ENCODE results near the gene KMT2E. TPM values are rescaled to one million over a fixed set of nuclear protein-coding genes. Genes with fewer than 3 reads are reported as not detected.
A peak's percentile ranks its signal among the peaks of the same experiment; 100 is the strongest.

KMT2E gene
- total RNA-seq, 2 experiments from 2014 or later: 110 to 127 TPM

DNA sequence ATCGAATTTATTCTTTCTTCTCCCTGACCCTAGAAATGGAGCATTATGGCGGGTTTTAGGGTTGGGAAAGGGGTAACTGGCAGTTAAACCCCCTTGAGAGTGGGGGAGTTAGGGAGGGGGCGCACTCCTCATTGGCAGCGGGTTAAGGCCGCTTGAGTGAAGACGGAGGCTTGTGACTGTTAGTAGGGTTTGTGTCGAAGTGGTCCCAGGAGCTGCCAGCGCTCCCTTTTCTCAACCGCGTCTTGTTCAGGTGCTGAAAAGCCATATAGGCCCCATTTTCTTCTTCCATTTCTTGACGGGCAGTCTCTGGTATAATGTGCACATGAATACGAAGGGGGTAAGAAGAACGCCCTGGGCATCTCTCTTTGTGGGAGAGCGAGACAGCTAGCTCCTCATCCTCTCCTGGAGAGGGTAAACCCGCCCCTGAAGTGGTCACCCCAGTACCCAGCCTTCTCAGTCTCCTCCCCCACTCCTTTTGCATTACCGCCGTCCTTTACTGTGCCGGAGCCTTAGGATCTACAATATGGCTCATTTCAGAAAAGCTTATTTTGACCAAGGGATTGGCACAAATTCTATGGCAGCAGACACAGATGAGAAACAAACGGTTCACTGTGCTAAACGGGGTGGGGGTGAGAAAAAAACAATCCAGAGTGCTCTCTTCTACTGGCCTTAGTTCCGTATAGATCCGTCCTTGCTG lies 836 bp downstream of the KMT2E start:
- peak overlapping the region; percentile 100 for H3K4me3 Mint-ChIP-seq

DNA sequence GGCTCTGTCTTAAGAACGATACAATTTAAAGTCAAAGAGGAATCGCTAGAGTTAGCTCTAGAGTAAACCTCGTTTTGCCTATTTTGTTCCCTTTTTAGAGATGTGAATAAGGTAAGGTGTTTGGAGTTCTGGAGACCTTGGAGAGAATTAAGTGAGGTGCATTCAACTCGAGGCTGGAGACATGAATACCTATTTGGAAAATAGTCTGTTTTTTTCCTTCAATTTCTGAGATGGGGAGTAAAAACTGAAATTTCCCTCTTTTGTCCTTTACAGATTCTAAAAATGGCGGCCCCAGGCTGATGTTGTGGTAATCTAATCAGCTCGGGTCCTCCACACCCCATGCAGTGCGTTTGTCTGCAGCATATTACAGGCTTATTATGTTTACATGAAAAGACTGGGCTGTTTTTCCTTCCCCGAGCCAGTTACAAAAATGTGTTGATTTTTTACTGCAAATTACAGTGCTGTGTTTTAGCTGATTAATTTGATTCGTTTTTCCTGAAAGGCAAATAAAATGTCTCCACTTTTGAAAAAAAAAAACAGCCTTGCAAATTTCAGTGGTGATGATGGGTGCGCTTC lies 1.5 kb downstream of the KMT2E start:
- peak; percentile 59 for DNase-seq
- CTCF ChIA-PET: interaction anchor here (1.3 to 5.7 kb wide), 6 partner anchors 9 to 516 kb away, joined by 4 to 58 read pairs (median 6); partner anchors contain the start of gene RINT1
- Mint-ChIP-seq H3K27me3 (peaks cover 5% of the 10 kb centered on the region), H3K4me1 (peaks cover 26% of the 10 kb centered on the region), H3K9me3 (ENCODE audit: low read depth) (no peaks in the 10 kb centered on the region), H3K4me3 (peak overlapping the region; percentile 100), H3K27ac (peak overlapping the region; percentile 100), H3K36me3 (peaks cover 62% of the 10 kb centered on the region)
- ATAC-seq: no peak

More for the DNA sequence above, 836 bp downstream of the KMT2E start:
- Mint-ChIP-seq H3K4me1 (peaks cover 27% of the 10 kb centered on the region), H3K9me3 (ENCODE audit: low read depth) (no peaks in the 10 kb centered on the region), H3K36me3 (peaks cover 64% of the 10 kb centered on the region), H3K27ac (peak overlapping the region; percentile 100), H3K27me3 (peaks cover 5% of the 10 kb centered on the region)
- peak; percentile 8 for ATAC-seq
- DNase-seq: peak; percentile 84
- CTCF ChIA-PET: interaction anchor here (0.6 to 5.7 kb wide), 8 partner anchors 8 to 517 kb away, joined by 3 to 58 read pairs (median 4); partner anchors contain the start of gene RINT1

DNA sequence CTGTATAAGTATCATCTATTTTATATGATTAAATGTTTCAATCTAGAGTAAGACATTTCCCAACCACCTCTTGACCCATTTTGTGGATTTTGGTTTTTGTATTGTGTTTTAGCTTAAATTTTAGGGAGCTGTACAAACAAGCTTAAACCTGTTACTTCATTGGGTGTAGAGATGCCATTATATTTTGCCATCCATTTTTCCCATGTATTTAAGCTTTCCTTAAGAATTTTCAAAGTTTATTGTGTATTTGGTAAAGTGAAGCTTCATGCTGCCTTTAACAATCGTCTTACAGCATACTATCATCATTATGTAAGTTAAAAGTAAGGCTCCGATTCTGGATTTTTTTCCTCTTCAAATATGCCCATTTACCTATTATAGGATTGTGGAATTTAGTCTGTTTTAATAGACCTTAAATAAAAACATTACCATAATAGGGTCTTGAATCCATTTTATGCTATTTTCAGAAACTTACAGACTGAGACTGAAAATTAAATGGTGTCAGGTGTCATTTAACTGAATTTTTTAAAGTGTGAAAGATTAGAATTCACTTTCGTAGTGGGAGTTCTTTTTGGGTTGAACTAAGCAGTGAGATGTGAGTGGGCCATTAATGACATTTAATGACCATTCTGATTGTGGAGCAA lies 2.2 kb downstream of the KMT2E start:
- peak overlapping the region; percentile 100 for H3K4me3 Mint-ChIP-seq

DNA sequence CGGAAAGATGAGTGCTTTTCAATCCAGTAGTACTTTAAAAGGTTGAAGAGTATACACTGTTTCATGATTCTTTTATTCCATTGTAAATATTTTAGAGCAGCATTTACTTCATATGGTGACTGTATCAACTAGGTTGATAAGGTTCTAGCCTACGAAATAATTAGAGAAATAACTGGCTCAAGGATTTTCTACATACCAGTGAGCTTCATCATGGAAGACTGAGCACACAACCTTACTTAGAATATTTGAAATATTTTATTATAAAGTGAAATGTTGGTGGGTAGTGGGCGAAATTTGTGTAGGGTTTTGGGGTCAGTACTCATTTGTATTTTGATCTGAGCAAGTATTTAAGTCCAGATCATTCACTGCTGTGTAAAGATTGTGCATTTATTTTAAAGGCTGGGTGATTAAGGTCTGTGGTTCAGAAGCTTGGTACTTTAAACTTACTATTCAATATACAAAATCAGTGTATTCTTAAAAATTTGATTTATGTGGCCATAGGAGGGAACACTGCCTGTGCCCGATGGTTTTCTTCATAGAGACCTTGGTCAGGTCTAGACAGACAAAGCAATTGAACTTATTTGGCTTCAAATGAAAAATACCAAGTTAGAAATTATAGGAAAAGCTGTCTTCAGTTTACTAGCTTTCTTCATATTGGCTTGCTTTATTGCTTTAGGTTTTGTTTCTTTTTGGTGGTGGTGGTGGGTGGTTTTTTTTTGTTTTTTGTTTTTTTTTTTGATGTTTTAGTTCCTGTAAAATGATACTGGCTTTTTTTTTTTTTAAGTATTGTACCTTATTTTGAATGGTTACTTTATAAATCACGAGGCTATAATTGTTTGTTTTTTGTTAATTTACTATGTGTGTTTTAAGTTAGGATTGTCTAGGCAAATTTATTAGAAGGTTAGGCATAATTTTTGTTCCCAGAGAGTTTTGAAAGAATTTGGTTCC lies 3.0 kb downstream of the KMT2E start:
- Mint-ChIP-seq H3K27me3 (peaks cover 5% of the 10 kb centered on the region), H3K27ac (peak overlapping the region; percentile 100), H3K4me1 (peaks cover 38% of the 10 kb centered on the region), H3K9me3 (ENCODE audit: low read depth) (no peaks in the 10 kb centered on the region), H3K36me3 (peaks cover 58% of the 10 kb centered on the region), H3K4me3 (peak overlapping the region; percentile 100)
- DNase-seq: no peak
- CTCF ChIA-PET: interaction anchor here (0.8 to 5.7 kb wide), 6 partner anchors 13 to 93 kb away, joined by 3 to 58 read pairs (median 4); no protein-coding TSS in a partner anchor
- no peak for ATAC-seq

More for the DNA sequence above, 2.2 kb downstream of the KMT2E start:
- no peak for DNase-seq
- Mint-ChIP-seq H3K27ac (peak overlapping the region; percentile 100), H3K27me3 (peaks cover 5% of the 10 kb centered on the region), H3K36me3 (peaks cover 59% of the 10 kb centered on the region), H3K4me1 (peaks cover 31% of the 10 kb centered on the region), H3K9me3 (ENCODE audit: low read depth) (no peaks in the 10 kb centered on the region)
- ATAC-seq: no peak
- CTCF ChIA-PET: interaction anchor here (0.8 to 5.7 kb wide), 7 partner anchors 9 to 515 kb away, joined by 3 to 58 read pairs (median 4); partner anchors contain the start of gene RINT1

DNA sequence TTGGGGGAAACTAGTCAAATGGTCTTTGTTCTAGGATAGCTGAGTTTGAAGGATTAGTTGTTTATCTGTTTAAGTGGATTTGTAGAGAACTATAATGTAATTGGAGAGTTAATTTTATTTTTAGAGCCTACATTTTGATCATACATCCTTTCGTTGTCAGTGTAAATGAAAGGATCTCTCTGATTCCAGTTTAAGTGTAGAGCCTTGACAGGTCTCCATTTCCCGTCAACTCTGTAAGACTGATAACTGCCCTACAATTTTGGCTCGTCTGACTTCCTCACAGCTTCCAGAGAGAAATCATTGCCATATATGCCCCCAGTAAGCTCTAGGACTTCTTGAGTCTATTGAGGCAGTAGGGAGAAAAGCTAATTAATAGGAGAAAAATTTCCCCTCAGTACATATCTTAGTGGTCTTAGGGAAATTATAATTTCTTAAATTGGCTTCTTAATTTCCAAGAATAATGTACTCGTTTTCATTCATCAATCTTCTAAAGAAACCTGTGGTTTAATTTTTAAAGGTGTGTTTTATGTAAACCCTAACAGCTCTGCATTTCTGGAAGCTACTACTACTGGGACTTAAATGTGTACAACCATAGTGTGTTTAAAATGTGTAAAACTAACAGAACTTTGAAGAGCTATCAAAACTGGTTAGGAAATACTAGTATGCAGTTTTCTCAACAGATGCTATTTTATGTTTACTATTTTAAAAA lies 3.8 kb downstream of the KMT2E start:
- no peak for ATAC-seq
- Mint-ChIP-seq H3K4me3 (peak overlapping the region; percentile 100), H3K4me1 (peaks cover 43% of the 10 kb centered on the region), H3K27ac (peak overlapping the region; percentile 100), H3K27me3 (peaks cover 5% of the 10 kb centered on the region), H3K36me3 (peaks cover 59% of the 10 kb centered on the region), H3K9me3 (ENCODE audit: low read depth) (no peaks in the 10 kb centered on the region)
- DNase-seq: no peak
- CTCF ChIA-PET: interaction anchor here (0.9 to 5.7 kb wide), 7 partner anchors 8 to 92 kb away, joined by 3 to 58 read pairs (median 4); no protein-coding TSS in a partner anchor

DNA sequence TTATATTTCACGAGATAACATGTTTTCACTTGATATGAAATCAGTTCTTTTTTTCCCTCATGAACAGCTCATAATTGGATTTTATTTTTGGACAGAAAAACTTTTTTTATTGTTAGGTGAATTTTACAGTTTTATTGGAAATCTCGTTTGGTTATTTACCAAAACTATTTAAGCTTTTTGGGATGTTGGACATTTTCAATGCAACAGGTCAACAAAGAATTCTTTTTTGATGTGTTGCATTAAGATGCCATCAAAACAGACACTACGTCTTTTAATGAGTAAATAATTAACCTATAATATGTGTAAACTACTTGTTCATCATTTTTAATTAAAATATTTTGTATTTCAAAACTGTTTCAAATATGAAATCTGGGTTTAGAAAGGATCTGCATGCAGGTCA lies 5.3 kb downstream of the KMT2E start:
- no peaks in the 10 kb centered on the region for H3K27me3 Mint-ChIP-seq
- H3K4me1 Mint-ChIP-seq: peaks cover 49% of the 10 kb centered on the region
- no peak for ATAC-seq
- peak overlapping the region; percentile 51 for H3K4me3 Mint-ChIP-seq
- peaks cover 53% of the 10 kb centered on the region for H3K36me3 Mint-ChIP-seq
- DNase-seq: no peak
- CTCF ChIA-PET: interaction anchor here (1.0 to 1.3 kb wide), 2 partner anchors 14 kb away, joined by 3 read pairs; no protein-coding TSS in a partner anchor
- no peaks in the 10 kb centered on the region for H3K9me3 Mint-ChIP-seq (ENCODE audit: low read depth)
- H3K27ac Mint-ChIP-seq: no peak overlapping the region

DNA sequence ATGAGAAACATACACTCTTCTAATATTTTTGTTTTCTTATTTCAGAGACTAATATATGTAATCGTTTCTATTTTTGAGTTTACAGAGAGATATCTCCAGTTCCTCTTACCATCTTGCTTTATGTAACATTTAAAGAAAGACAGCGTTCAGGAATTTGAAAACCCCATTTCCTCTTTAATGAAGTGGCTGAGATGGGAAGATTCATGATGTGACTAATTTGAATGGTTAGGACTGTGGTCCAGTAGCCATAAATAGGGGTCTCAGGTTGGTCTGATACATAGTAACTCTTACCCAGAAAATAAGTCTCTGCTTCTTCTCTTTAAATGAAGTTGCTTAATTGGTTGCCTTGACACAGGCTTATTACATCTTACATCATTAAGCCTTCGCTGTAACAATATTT lies 6.9 kb downstream of the KMT2E start:
- ATAC-seq: no peak
- CTCF ChIA-PET: interaction anchor here (1.0 to 1.3 kb wide), 3 partner anchors 15 to 37 kb away, joined by 3 read pairs; no protein-coding TSS in a partner anchor
- no peak overlapping the region for H3K4me3 Mint-ChIP-seq
- H3K9me3 Mint-ChIP-seq (ENCODE audit: low read depth): no peaks in the 10 kb centered on the region
- peaks cover 63% of the 10 kb centered on the region for H3K4me1 Mint-ChIP-seq
- DNase-seq: no peak
- H3K36me3 Mint-ChIP-seq: peaks cover 39% of the 10 kb centered on the region
- no peak overlapping the region for H3K27ac Mint-ChIP-seq
- H3K27me3 Mint-ChIP-seq: no peaks in the 10 kb centered on the region

DNA sequence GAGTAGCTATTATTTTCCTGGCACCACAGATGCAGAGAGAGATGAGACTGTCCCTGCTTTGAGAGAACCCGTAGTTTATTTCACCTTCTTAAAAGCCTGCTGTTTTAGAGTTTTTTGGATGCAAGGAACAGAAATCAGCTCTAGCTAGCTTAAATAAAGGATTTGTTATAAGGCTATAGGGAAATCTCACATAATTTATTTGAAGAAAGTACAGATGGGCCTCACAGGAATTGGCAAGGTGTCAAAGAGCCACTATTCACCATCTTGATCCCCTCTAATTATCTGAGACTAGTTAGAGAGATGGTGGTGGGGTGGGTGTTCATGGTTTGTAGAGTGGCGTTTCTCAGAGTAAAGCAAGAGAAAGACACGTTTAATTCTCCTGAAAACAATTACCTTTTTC lies 7.3 kb downstream of the KMT2E start:
- Mint-ChIP-seq H3K9me3 (ENCODE audit: low read depth) (no peaks in the 10 kb centered on the region), H3K27me3 (no peaks in the 10 kb centered on the region), H3K4me3 (no peak overlapping the region), H3K27ac (no peak overlapping the region), H3K4me1 (peaks cover 65% of the 10 kb centered on the region), H3K36me3 (peaks cover 35% of the 10 kb centered on the region)
- CTCF ChIA-PET: interaction anchor here (1.0 to 1.3 kb wide), 2 partner anchors 15 to 16 kb away, joined by 3 read pairs; no protein-coding TSS in a partner anchor
- no peak for DNase-seq
- ATAC-seq: no peak

DNA sequence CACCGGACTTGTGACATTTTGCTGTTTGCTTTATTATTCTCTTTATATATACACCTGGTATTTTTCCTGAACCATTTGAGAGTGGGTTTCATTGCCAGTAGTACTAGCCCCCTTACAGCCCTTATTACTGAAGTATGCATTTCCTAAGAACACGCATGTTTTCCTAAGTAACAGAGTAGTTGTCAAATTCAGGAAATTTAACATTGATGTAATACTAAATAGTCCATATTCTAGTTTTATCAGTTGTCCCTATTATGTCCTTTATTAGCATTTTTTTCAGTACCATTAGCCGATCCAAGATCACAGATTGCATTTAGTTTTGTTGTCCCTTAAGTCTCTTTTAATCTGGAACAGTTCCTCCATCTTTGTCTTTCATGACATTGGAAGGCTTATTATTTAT lies 8.0 kb downstream of the KMT2E start:
- no peak for ATAC-seq
- peaks cover 31% of the 10 kb centered on the region for H3K36me3 Mint-ChIP-seq
- no peak overlapping the region for H3K4me3 Mint-ChIP-seq
- H3K27me3 Mint-ChIP-seq: no peaks in the 10 kb centered on the region
- H3K9me3 Mint-ChIP-seq (ENCODE audit: low read depth): no peaks in the 10 kb centered on the region
- H3K27ac Mint-ChIP-seq: no peak overlapping the region
- no peak for DNase-seq
- CTCF ChIA-PET: no interaction called here
- peaks cover 67% of the 10 kb centered on the region for H3K4me1 Mint-ChIP-seq

DNA sequence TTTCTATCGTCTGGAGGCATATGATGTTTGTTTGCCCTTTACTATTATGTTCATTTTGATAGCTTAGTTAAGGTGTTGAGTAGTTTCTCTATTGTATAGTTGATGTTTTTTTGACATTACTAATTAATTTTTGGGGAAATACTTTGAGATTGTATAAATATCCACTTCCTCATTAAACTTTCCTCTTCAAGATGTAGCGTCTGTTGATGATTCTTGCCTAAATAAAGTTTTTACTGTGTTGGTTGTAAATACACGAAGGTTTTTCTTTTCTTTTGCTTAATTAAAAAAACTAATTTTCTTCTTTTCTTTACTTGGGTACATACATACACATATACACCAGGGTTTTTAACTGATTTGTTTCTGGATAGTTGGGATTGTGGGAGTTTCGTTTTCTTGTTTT lies 8.5 kb downstream of the KMT2E start:
- Mint-ChIP-seq H3K27me3 (no peaks in the 10 kb centered on the region), H3K27ac (no peak overlapping the region), H3K4me1 (peaks cover 67% of the 10 kb centered on the region), H3K4me3 (no peak overlapping the region), H3K9me3 (ENCODE audit: low read depth) (no peaks in the 10 kb centered on the region), H3K36me3 (peaks cover 29% of the 10 kb centered on the region)
- DNase-seq (no peak), ATAC-seq (no peak)
- CTCF ChIA-PET: interaction anchor here (0.6 kb wide), 1 partner anchor 54 kb away, joined by 3 read pairs; no protein-coding TSS in a partner anchor

DNA sequence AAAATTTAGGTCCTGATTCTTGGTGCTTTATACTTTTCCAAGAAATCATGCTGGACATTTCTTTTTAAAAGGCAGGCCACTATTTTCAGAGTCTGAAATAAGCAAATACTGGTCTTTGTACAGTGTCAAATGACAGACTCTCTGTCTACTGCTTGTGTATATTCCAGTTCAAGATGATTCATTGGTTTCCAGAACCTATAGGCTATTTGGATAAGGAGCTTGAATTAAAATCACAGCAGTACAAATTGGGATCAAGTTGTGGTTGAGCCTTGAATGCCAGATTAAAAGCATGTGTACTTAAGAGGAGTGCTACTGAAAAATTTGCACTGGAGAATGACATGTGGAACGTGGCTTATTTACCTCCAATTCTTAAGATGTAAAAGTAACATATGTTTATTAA lies 10.7 kb downstream of the KMT2E start:
- Mint-ChIP-seq H3K36me3 (peaks cover 38% of the 10 kb centered on the region), H3K9me3 (ENCODE audit: low read depth) (no peaks in the 10 kb centered on the region), H3K4me1 (peaks cover 73% of the 10 kb centered on the region), H3K27me3 (no peaks in the 10 kb centered on the region), H3K4me3 (no peak overlapping the region), H3K27ac (no peak overlapping the region)
- ATAC-seq: no peak
- CTCF ChIA-PET: interaction anchor here (1.0 to 1.1 kb wide), 2 partner anchors 9 to 45 kb away, joined by 3 to 4 read pairs; no protein-coding TSS in a partner anchor
- DNase-seq: no peak

DNA sequence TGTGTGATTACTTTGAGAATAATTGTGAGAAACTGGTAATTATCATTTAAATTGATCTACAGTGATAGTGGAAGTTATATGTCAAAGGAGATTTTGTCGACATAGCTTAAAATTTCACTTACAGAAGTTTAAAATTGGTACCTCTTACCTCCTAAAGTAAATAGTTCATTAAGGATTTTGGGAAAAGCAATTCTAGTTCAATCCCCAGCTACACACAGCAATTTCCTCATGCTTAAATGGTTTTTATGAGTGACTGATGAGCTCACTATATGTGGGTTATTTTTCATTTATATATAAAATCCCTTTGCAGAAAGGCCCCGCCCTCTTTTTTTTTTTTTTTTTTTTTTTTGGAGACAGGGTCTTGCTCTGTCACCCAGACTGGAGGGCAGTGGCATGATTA lies 12.7 kb downstream of the KMT2E start:
- H3K4me3 Mint-ChIP-seq: no peak overlapping the region
- no peak overlapping the region for H3K27ac Mint-ChIP-seq
- no peaks in the 10 kb centered on the region for H3K9me3 Mint-ChIP-seq (ENCODE audit: low read depth)
- no peaks in the 10 kb centered on the region for H3K27me3 Mint-ChIP-seq
- no peak for DNase-seq
- no peak for ATAC-seq
- CTCF ChIA-PET: interaction anchor here (0.7 to 2.3 kb wide), 4 partner anchors 10 to 31 kb away, joined by 3 to 8 read pairs (median 4); no protein-coding TSS in a partner anchor
- H3K36me3 Mint-ChIP-seq: peaks cover 32% of the 10 kb centered on the region
- H3K4me1 Mint-ChIP-seq: peaks cover 67% of the 10 kb centered on the region
